ENCODE results near the gene ABCB8.

ABCB8 gene

GRCh38 chr7:151003572-151003971 lies 24.7 kb upstream of the ABCB8 start:
- DNase-seq (ENCODE audit: low spot score), result no peak
- ChIA-PET CTCF (no interaction called here), POLR2A (ENCODE audit: low non-redundant PET) (no interaction called here)
- H3K27ac ChIP-seq, result no peak overlapping the region
- TF ChIP-seq CTCF (conservative IDR thresholded peaks at IDR 0.05; ENCODE audit: low read depth), result no peak

GRCh38 chr7:151005566-151005965 lies 22.7 kb upstream of the ABCB8 start:
- POLR2A ChIA-PET (ENCODE audit: low non-redundant PET), result no interaction called here
- DNase-seq (ENCODE audit: low spot score), result no peak
- H3K27ac ChIP-seq, result no peak overlapping the region
- TF ChIP-seq CTCF (conservative IDR thresholded peaks at IDR 0.05; ENCODE audit: low read depth), result no peak
- CTCF ChIA-PET, result no interaction called here

DNA sequence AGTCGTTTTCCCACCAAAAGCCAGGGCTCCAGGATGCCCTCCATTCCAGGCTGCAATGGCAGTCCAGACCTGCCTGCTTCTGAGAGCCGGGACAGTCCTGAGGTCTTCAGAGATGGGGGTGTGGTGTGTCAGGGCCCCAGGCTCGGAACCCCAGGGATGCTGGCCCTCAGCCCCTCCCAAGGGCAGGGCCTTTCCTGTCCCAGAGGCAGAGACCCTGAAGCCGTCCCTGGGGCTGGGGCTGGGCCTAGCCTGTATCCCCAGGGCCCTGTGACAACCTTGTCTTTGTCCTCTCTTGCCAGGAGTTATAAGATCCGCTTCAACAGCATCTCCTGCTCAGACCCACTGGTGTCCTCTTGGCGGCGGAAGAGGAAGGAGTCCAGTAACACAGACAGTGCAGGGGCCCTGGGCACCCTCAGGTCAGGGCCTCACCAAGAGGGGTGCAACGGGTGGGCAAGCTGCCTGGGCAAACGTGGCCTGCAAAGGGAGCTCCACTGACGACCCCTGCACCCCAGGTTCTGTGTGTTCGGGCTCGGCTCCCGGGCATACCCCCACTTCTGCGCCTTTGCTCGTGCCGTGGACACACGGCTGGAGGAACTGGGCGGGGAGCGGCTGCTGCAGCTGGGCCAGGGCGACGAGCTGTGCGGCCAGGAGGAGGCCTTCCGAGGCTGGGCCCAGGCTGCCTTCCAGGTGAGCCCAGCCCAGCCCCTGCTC lies 21.5 kb upstream of the ABCB8 start:
- no peak for TF ChIP-seq CTCF (conservative IDR thresholded peaks at IDR 0.05; ENCODE audit: low read depth)
- H3K27ac ChIP-seq, result no peak overlapping the region
- no peak for DNase-seq (ENCODE audit: low spot score)
- CTCF ChIA-PET, result interaction anchor here (0.6 kb wide), 1 partner anchor 21 kb away, joined by 3 read pairs; no protein-coding TSS in a partner anchor
- POLR2A ChIA-PET (ENCODE audit: low non-redundant PET), result no interaction called here

DNA sequence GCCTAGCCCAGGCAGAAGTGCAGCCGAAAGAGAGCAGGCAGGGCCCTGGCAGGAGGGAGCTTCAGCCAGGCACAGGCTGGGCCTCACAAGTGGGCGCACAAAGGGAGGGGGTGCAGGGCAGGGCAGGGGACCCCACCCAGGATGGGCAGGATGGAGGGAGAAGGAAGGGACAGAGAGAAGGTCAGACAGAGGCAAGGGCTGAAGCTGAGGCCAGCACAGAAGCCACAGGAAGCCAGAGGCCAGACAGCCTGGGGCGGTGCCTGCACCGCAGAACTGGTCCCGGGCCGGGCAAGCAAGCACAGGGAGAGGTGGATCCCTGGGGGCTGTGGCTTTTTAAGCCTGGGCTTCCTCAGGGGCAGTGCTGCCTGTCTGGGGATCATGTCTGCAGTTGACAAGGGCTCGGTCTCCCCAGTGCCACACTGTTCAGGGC lies 20.8 kb upstream of the ABCB8 start:
- TF ChIP-seq CTCF (conservative IDR thresholded peaks at IDR 0.05; ENCODE audit: low read depth), result no peak
- CTCF ChIA-PET, result interaction anchor here (0.6 kb wide), 2 partner anchors 22 to 109 kb away, joined by 3 to 4 read pairs; no protein-coding TSS in a partner anchor
- POLR2A ChIA-PET (ENCODE audit: low non-redundant PET), result no interaction called here
- DNase-seq (ENCODE audit: low spot score), result no peak
- H3K27ac ChIP-seq, result no peak overlapping the region

GRCh38 chr7:151008143-151008510 lies 20.1 kb upstream of the ABCB8 start:
- H3K27ac ChIP-seq, result 0 out of 2 replicates have a peak overlapping the region, but pooled peaks have one; percentile 23
- CTCF ChIA-PET, result interaction anchor here (0.6 to 1.1 kb wide), 4 partner anchors 10 to 571 kb away, joined by 3 read pairs; no protein-coding TSS in a partner anchor
- DNase-seq (ENCODE audit: low spot score), result no peak
- TF ChIP-seq CTCF (conservative IDR thresholded peaks at IDR 0.05; ENCODE audit: low read depth), result no peak
- POLR2A ChIA-PET (ENCODE audit: low non-redundant PET), result no interaction called here

GRCh38 chr7:151008511-151009323 lies 19.5 kb upstream of the ABCB8 start:
- ChIA-PET CTCF (interaction anchor here (0.6 to 1.1 kb wide), 11 partner anchors 9 to 584 kb away, joined by 3 to 5 read pairs (median 3); no protein-coding TSS in a partner anchor), POLR2A (ENCODE audit: low non-redundant PET) (no interaction called here)

More at GRCh38 chr7:151008511-151009323, 19.5 kb upstream of the ABCB8 start:
- H3K27ac ChIP-seq, result peak overlapping the region; percentile 23
- peak; percentile 97 for TF ChIP-seq CTCF (conservative IDR thresholded peaks at IDR 0.05; ENCODE audit: low read depth)
- DNase-seq (ENCODE audit: low spot score), result peak; percentile 50
